NOMO-1 (cell line): Measurements from ENCODE around the gene CCDC149.

Experiments
- DNase-seq, 2 experiments: peaks; one replicate each; lab custom pipeline; 2025; ENCODE audit not compliant: unreplicated experiment in 2 of 2; lab: John Stamatoyannopoulos, UW

The CCDC149 gene

GRCh38 chr4:24912252-24913118 is at the start of gene CCDC149:
Gene CCDC149 (minus strand): TSS chr4:24913042. CDS start chr4:24912864, 178 bp downstream.
- peak; percentile 51 to 61 for DNase-seq

GRCh38 chr4:24957886-24958285 is 45.0 kb upstream of the CCDC149 start:
- no peak for DNase-seq

GRCh38 chr4:24956763-24957162 is 43.9 kb upstream of the CCDC149 start:
- DNase-seq = no peak

- no peak for DNase-seq
Measured at GRCh38 chr4:24956091-24956490, 43.2 kb upstream of the CCDC149 start.

- DNase-seq = no peak
Measured at GRCh38 chr4:24952667-24953066, 39.8 kb upstream of the CCDC149 start.

- DNase-seq = no peak
Measured at GRCh38 chr4:24949970-24950369, 37.1 kb upstream of the CCDC149 start.

- no peak for DNase-seq
Measured at GRCh38 chr4:24937917-24938281, 25.1 kb upstream of the CCDC149 start.

- DNase-seq = no peak
Measured at GRCh38 chr4:24937176-24937916, 24.5 kb upstream of the CCDC149 start.

- DNase-seq = peak; percentile 5 to 54
Measured at GRCh38 chr4:24935856-24936255, 23.0 kb upstream of the CCDC149 start.

GRCh38 chr4:24934311-24934710 is 21.5 kb upstream of the CCDC149 start:
- no peak for DNase-seq

GRCh38 chr4:24933684-24934275 is 20.9 kb upstream of the CCDC149 start:
- DNase-seq = no peak

- DNase-seq = no peak
Measured at GRCh38 chr4:24932515-24933225, 19.8 kb upstream of the CCDC149 start.

- peak; percentile 13 to 42 for DNase-seq
Measured at GRCh38 chr4:24930151-24930550, 17.3 kb upstream of the CCDC149 start.

- DNase-seq = peak; percentile 70 to 93
Measured at GRCh38 chr4:24928708-24929107, 15.9 kb upstream of the CCDC149 start.

- DNase-seq = peak; percentile 80 to 94
Measured at GRCh38 chr4:24927049-24927448, 14.2 kb upstream of the CCDC149 start.

GRCh38 chr4:24924309-24924781 is 11.5 kb upstream of the CCDC149 start:
- DNase-seq = no peak

- no peak for DNase-seq
Measured at GRCh38 chr4:24923550-24923949, 10.7 kb upstream of the CCDC149 start.

GRCh38 chr4:24923002-24923401 is 10.2 kb upstream of the CCDC149 start:
- DNase-seq = no peak

- no peak for DNase-seq
Measured at GRCh38 chr4:24922416-24922815, 9.6 kb upstream of the CCDC149 start.

GRCh38 chr4:24921491-24921890 is 8.6 kb upstream of the CCDC149 start:
- no peak for DNase-seq

GRCh38 chr4:24920008-24920407 is 7.2 kb upstream of the CCDC149 start:
- DNase-seq = no peak
